Fibroblast of skin of right quadriceps (primary cell): Measurements from ENCODE around the gene ZNF358.

Experiments used
- DNase-seq: peaks from one replicate; pipeline ENCODE4 v3.0.0-alpha.2; 2013

Gene ZNF358

GRCh38 chr19:7492142-7492541 is 23.8 kb upstream of the ZNF358 start:
- DNase-seq = peak; percentile 45

- DNase-seq = no peak
These were observed 23.3 kb upstream of the ZNF358 start for GRCh38 chr19:7492558-7492957.

DNA sequence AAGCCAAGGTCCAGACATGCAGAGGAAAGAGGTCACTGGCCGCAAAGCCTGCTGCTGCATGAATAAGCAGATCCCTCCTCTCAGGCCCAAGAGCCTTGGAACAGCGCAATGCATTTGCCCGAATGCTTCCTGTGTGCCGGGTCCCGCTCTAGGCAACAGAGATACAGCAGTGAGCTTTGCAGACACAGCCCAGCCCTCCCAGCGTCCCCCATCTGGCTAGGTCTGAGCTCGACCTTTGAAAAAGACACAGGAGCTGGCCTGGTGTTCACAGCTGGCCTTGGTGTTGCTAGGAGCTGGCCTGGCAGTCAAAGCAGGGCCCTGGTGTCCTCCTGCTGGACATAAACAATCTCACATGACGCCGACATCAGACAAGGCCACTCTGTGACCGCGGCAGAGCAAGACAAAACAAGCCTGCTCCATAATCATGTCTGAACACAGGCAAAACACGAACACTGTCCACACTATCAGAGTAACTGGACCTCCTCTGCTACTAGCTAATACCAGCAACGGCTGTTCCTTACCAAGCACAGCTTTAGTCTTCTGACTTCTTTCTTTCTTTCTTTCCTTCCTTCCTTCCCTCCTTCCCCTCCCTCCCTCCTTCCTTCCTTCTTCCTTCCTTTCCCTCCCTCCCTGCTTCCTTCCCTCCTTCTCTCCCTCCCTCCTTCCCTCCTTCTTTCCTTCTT is 21.3 kb upstream of the ZNF358 start:
- DNase-seq = no peak

DNA sequence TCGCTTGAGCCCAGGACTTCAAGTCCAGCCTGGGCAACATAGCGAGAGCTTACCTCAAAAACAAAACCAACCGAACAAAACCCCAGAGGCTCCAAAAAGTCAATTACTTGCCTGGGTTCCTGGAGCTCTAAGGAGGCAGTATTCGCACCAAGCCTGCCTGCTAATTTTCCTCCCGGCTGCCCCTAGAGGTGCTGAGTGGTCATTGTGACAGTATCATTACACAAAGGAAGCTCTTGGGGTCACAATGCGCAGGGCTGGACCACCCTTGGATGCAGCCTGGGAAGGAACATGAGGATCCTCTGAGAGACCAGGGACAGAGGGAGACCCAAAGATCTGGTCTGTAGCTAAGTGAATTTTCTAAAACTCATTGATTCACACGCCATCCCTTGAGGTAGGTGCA is 18.6 kb upstream of the ZNF358 start:
- DNase-seq = no peak

- peak; percentile 22 for DNase-seq
These were observed 15.0 kb upstream of the ZNF358 start for GRCh38 chr19:7500811-7501450.

DNA sequence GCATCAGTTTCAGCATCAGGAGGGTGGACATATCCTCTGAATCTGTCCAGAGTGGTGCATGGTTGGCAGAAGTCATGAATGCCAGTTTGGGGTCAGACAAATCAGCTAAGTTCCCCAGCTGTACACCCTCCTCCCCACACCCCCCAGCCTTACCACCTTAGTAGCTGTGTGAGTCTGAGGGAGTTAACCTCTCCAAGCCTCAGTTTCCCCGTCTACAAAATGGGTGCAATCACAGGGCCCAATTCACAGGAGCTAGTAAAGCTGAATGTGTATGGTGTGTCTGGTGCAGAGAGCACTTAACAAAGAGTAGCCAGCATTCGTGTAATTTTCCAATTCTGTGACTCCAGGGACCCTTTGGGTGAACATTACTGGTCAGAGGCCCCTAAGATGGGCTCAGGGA is 13.4 kb upstream of the ZNF358 start:
- DNase-seq = no peak

DNA sequence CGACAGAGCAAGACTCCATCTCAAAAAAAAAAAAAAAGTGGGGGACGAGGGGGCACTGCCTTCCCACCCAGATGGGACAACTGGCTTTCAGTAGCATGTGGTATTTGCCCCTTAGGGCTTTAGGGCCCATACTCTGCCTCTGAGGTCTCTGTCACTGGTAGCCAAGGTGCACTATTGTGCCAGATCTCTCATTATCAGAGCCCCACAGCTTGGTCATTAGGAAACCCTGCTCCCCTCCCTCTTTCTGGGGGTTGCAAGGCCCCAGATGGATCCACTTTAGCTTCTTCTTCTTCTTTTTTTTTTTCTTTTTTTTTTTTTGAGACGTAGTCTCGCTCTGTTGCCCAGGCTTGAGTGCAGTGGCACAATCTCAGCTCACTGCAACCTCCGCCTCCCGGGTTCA is 11.2 kb upstream of the ZNF358 start:
- no peak for DNase-seq

- no peak for DNase-seq
These were observed 10.6 kb upstream of the ZNF358 start for GRCh38 chr19:7505288-7505681.

- no peak for DNase-seq
These were observed 10.1 kb upstream of the ZNF358 start for GRCh38 chr19:7505682-7506384.

DNA sequence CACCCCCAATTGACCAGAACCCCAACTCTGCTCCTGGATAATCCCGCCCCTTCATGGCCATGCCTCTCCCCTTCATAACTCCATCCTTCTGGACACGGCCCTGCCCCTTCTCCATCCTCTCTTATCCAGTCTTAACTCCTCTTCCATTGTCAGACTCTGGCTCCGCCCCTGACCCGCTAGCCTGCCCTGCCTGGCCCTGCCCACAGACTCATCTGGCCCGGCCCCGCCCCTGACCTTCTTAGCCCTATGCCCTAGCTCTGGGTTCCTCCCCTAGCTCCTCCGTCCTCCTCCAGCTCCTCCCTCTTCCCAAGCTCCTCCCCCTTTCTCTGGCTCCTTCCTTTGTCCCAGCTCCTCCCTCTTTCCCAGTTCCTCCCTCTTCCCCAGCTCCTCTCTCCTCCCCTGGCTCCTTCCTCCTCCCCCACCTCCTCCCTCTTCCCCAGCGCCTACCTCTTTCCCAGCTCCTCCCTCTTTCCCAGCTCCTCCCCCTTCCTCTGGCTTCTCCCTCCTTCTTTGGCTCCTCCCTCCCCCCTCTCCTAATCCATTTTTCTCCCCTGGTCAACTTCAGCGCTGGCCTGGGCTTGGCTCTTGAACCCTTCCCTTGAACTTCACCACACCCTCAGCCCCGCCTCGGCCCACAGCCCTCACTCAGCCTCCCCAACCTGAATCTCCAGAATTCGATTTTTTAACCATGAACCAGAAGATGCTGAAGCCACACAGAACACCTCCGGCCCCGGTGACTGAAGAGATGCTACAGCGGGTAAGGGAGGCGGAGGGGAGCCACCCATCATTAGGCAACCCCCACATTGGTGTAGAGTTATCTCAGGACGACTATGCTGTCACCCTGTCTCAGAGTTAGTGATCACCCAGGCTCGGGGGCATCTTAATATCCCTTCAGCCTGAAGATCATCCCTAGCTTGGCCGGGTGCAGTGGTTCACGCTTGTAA is 9.2 kb upstream of the ZNF358 start:
- peak; percentile 61 for DNase-seq

DNA sequence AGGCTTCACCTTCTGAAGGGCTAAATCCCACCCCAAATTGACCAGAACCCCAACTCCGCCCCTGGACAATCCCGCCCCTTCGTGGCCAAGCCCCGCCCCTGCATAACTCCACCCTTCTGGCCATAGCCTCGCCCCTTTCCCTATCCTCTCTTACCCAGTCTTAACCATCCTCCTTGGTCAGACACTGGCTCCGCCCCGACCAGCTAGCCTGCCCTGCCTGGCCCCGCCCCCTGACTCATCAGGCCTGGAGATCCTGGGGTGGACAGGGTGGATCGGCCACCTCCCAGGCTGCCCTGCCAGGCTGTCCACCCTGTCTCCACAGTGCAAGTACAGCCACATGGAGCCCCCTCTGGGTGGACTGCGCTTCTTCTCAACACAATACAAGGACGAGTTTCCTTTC is 8.0 kb upstream of the ZNF358 start:
- peak; percentile 52 for DNase-seq

DNA sequence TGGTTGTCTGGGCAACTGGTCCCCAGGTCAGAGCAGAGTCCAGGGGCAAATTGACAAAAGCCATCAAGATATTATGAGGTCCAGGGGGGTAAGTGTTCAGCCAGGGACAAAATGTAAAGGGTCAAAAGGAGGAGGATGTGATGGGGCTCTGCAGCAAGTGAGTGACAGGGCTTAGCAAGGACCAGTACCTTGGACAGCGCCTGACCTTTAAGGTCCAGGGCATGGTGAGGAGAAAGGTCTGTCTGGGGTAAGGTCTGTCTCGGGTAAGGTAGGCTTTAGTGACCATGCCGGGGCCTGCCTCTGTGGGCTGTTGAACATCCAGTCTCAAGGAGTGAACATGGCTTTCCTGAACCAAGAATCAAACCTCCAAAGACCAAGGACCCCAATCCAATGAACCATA is 6.3 kb upstream of the ZNF358 start:
- DNase-seq = no peak

DNA sequence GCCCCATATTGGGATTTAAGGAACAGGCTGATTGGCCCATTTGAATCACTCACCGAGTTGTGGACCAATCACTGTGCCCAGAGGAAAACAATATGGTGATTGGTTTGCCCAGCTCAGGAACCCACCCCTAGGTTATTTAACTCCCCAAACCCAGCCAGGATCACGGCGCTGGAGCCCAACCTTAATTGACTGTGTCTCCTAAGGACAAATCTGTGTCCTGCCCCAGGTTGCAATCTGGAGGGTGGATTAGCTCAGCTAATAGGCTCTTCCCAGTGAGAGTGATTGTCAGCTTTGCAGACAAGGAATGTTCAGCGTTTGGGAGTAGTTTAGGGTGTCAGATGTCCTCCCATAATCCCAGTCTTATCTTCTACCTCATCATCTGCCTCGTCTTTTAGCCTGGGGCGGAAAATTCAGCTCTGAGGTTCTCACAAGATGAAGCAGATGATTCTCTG is 3.5 kb upstream of the ZNF358 start:
- no peak for DNase-seq

GRCh38 chr19:7513809-7514642 is 1.9 kb upstream of the ZNF358 start:
- no peak for DNase-seq

- no peak for DNase-seq
These were observed 726 bp upstream of the ZNF358 start for GRCh38 chr19:7515110-7515644.

GRCh38 chr19:7516333-7516732 is 430 bp downstream of the ZNF358 start:
- DNase-seq = no peak

GRCh38 chr19:7516878-7517277 is 975 bp downstream of the ZNF358 start:
- DNase-seq = no peak

DNA sequence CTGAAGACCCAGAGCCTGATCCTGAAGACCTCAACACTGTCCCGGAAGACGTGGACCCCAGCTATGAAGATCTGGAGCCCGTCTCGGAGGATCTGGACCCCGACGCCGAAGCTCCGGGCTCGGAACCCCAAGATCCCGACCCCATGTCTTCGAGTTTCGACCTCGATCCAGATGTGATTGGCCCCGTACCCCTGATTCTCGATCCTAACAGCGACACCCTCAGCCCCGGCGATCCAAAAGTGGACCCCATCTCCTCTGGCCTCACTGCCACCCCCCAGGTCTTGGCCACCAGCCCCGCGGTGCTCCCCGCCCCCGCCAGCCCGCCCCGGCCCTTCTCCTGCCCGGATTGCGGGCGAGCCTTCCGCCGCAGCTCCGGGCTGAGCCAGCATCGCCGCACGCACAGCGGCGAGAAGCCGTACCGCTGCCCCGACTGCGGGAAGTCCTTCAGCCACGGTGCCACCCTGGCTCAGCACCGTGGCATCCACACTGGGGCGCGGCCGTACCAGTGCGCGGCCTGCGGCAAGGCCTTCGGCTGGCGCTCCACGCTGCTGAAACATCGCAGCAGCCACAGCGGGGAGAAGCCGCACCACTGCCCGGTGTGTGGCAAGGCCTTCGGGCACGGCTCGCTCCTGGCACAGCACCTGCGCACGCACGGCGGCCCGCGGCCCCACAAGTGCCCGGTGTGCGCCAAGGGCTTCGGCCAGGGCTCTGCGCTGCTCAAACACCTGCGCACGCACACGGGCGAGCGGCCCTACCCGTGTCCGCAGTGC is 3.6 kb downstream of the ZNF358 start:
- no peak for DNase-seq

DNA sequence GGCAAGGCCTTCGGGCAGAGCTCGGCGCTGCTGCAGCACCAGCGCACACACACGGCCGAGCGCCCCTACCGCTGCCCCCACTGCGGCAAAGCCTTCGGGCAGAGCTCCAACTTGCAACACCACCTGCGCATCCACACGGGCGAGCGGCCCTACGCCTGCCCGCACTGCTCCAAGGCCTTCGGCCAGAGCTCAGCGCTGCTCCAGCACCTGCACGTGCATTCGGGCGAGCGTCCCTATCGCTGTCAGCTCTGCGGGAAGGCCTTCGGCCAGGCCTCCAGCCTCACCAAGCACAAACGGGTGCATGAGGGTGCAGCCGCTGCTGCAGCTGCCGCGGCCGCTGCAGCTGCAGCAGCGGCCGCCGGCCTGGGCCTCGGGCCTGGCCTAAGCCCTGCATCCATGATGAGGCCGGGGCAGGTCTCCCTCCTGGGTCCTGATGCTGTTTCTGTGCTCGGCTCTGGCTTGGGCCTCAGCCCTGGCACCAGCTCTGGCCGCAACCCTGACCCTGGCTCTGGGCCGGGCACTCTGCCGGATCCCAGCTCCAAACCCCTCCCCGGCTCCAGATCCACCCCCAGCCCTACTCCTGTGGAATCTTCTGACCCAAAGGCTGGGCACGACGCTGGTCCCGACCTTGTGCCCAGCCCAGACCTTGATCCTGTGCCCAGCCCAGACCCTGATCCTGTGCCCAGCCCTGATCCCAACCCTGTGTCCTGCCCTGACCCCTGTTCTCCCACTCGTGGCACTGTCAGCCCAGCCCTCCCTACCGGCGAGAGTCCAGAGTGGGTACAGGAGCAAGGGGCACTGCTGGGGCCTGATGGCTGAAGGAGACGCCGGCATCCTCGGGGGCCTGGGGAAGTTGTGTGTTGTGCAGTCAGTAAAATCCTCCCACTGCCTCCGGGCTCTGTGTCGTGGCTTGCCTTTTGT is 4.5 kb downstream of the ZNF358 start:
- no peak for DNase-seq

- no peak for DNase-seq
These were observed 5.7 kb downstream of the ZNF358 start for GRCh38 chr19:7521551-7522071.
